Omental fat pad (tissue), 4 donors: Measurements from ENCODE around the gene NKD2. TPM values are rescaled to one million over a fixed set of nuclear protein-coding genes. Genes with fewer than 3 reads are reported as not detected.

Experiments
- ATAC-seq: fragments of 150-250 bp; one replicate; pipeline ENCODE4 v1.9.1; 2016; ENCODE audit warnings: mild to moderate bottlenecking, moderate library complexity; ENCODE audit not compliant: low FRiP score
- DNase-seq: peaks from one replicate; pipeline ENCODE4 v3.0.0-alpha.2; 2019; ENCODE audit warnings: low spot score
- CTCF ChIP-seq, 3 donors: fragments of 450-650 bp; IDR thresholded peaks; one replicate each; pipeline ENCODE4 v1.5.1; 2016 to 2017; ENCODE audit warnings: antibody characterized with exemption in 3 of 3, mild to moderate bottlenecking in 3 of 3, moderate library complexity in 2 of 3
- total RNA-seq, 4 donors: library from RNA; depleted of rRNA; stranded (reverse); fragments of >200 nt; gene quantifications; one replicate each; pipeline ENCODE4 v1.1.0, GENCODE V29; 2016

NKD2 gene
- 1 to 10 TPM; 1.1 to 7.1 (median 1.8) TPM for total RNA-seq

- TF ChIP-seq CTCF (IDR thresholded peaks at IDR 0.05): peak in 1 of 3 donors; percentile 25
- ATAC-seq (peak; percentile 42), DNase-seq (peak; percentile 23)
These were observed at the start of gene NKD2 for GRCh38 chr5:1008451-1009358. TSS of gene NKD2 (plus strand) at chr5:1008802. CDS start at chr5:1009058, 256 bp downstream.

GRCh38 chr5:959581-960531, 48.7 kb upstream of the NKD2 start:
- ATAC-seq (no peak), DNase-seq (no peak)
- no peak for TF ChIP-seq CTCF (IDR thresholded peaks at IDR 0.05)

- TF ChIP-seq CTCF (IDR thresholded peaks at IDR 0.05): no peak
- no peak for ATAC-seq
- no peak for DNase-seq
These were observed 48.1 kb upstream of the NKD2 start for GRCh38 chr5:960551-960950.

- no peak for DNase-seq
- no peak for TF ChIP-seq CTCF (IDR thresholded peaks at IDR 0.05)
- ATAC-seq: no peak
These were observed 47.4 kb upstream of the NKD2 start for GRCh38 chr5:961002-961710.

- TF ChIP-seq CTCF (IDR thresholded peaks at IDR 0.05): no peak
- ATAC-seq (no peak), DNase-seq (no peak)
These were observed 46.8 kb upstream of the NKD2 start for GRCh38 chr5:961711-962240.

- ATAC-seq (no peak), DNase-seq (no peak)
- no peak for TF ChIP-seq CTCF (IDR thresholded peaks at IDR 0.05)
These were observed 46.2 kb upstream of the NKD2 start for GRCh38 chr5:962386-962785.
